Vagina (tissue), 2 donors: ENCODE data around the gene TFDP2.

Experiments used
- POLR2A ChIP-seq, 2 donors: fragments of 450-650 bp; IDR thresholded peaks; one replicate each; pipeline ENCODE4 v1.6.1; 2017; ENCODE audit warnings: antibody characterized with exemption in 2 of 2, mild to moderate bottlenecking in 2 of 2, moderate library complexity in 2 of 2
- TF ChIP-seq, protein P1 (sequence below), 3 experiments: fragments of 450-650 bp in 2 of 3; fragments of 200-600 bp in 1 of 3; sonication (generic) in 1 of 3; IDR thresholded peaks; one replicate each; pipeline ENCODE4 v1.5.1; 2017 to 2019; ENCODE audit warnings: antibody characterized with exemption in 3 of 3, mild to moderate bottlenecking in 2 of 3, moderate library complexity in 2 of 3

DNA sequence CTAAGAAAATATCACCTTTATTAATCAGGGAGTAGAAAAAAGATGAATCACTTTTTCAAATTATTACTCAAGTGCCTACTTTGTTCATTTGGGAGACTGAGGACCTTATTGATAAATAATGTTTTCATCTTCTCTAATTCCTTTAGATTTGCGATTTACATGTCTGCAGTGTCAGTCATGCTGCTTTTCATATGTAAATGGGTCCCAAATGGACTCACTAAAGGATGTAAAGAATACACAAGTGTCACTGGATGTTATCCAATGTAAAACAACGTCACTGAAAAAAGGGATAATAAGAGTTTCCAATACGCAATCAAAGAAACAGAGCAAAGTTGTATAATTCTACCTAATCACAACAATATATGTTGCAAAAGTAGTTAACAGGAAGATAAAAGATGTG is 84.9 kb downstream of the TFDP2 start:
- TF ChIP-seq, protein P1, sequence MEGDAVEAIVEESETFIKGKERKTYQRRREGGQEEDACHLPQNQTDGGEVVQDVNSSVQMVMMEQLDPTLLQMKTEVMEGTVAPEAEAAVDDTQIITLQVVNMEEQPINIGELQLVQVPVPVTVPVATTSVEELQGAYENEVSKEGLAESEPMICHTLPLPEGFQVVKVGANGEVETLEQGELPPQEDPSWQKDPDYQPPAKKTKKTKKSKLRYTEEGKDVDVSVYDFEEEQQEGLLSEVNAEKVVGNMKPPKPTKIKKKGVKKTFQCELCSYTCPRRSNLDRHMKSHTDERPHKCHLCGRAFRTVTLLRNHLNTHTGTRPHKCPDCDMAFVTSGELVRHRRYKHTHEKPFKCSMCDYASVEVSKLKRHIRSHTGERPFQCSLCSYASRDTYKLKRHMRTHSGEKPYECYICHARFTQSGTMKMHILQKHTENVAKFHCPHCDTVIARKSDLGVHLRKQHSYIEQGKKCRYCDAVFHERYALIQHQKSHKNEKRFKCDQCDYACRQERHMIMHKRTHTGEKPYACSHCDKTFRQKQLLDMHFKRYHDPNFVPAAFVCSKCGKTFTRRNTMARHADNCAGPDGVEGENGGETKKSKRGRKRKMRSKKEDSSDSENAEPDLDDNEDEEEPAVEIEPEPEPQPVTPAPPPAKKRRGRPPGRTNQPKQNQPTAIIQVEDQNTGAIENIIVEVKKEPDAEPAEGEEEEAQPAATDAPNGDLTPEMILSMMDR (IDR thresholded peaks at IDR 0.05): no peak
- no peak for TF ChIP-seq POLR2A (IDR thresholded peaks at IDR 0.05)
